ENCODE data around the gene ADGRV1.

DNA sequence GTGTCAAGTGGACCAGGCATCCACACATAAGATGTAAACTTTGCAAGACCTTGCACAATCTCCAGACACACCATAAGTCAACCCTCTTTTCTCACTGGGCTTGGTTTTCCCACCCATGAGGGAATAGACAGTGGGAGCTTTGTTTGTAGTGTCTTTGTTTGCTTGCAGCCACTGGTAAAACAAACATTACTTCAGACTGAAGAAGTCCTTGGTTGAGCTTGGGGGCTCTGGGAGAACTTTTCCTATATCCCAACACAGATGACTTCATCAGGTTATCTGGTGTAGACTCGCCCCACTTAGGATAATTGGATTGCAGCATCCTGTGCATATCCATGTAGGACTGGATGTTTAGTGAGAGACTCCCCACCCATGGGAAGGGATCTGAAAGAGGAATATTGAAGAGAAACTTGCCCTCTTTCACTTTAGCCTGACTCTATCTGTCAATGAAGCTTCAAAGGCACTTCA lies 11.5 kb upstream of the ADGRV1 start:
- no peak for TF ChIP-seq POLR2AphosphoS5 (IDR thresholded peaks at IDR 0.05)
- TF ChIP-seq, protein P1, sequence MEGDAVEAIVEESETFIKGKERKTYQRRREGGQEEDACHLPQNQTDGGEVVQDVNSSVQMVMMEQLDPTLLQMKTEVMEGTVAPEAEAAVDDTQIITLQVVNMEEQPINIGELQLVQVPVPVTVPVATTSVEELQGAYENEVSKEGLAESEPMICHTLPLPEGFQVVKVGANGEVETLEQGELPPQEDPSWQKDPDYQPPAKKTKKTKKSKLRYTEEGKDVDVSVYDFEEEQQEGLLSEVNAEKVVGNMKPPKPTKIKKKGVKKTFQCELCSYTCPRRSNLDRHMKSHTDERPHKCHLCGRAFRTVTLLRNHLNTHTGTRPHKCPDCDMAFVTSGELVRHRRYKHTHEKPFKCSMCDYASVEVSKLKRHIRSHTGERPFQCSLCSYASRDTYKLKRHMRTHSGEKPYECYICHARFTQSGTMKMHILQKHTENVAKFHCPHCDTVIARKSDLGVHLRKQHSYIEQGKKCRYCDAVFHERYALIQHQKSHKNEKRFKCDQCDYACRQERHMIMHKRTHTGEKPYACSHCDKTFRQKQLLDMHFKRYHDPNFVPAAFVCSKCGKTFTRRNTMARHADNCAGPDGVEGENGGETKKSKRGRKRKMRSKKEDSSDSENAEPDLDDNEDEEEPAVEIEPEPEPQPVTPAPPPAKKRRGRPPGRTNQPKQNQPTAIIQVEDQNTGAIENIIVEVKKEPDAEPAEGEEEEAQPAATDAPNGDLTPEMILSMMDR (IDR thresholded peaks at IDR 0.05): no peak
- no peak for TF ChIP-seq POLR2A (IDR thresholded peaks at IDR 0.05)
- TF ChIP-seq EP300 (IDR thresholded peaks at IDR 0.05): no peak

Data from stomach (tissue), 4 donors.